GM12801 (cell line): Measurements from ENCODE around the gene RAP1B.

Experiments used
- TF ChIP-seq, protein P1 (sequence below): IDR thresholded peaks from one replicate; pipeline ENCODE4 v1.5.1; 2011; ENCODE audit warnings: control low read depth; ENCODE audit not compliant: insufficient read length; ENCODE audit errors: extremely low read depth

The RAP1B gene

GRCh38 chr12:68610370-68611093, at the start of gene RAP1B:
TSS of gene RAP1B (plus strand) at chr12:68610899. CDS start at chr12:68648725, 37,826 bp downstream.
- TF ChIP-seq, protein P1, sequence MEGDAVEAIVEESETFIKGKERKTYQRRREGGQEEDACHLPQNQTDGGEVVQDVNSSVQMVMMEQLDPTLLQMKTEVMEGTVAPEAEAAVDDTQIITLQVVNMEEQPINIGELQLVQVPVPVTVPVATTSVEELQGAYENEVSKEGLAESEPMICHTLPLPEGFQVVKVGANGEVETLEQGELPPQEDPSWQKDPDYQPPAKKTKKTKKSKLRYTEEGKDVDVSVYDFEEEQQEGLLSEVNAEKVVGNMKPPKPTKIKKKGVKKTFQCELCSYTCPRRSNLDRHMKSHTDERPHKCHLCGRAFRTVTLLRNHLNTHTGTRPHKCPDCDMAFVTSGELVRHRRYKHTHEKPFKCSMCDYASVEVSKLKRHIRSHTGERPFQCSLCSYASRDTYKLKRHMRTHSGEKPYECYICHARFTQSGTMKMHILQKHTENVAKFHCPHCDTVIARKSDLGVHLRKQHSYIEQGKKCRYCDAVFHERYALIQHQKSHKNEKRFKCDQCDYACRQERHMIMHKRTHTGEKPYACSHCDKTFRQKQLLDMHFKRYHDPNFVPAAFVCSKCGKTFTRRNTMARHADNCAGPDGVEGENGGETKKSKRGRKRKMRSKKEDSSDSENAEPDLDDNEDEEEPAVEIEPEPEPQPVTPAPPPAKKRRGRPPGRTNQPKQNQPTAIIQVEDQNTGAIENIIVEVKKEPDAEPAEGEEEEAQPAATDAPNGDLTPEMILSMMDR = no peak

- TF ChIP-seq, protein P1 = no peak
Measured at GRCh38 chr12:68561830-68562229, 48.9 kb upstream of the RAP1B start.

GRCh38 chr12:68564166-68564565, 46.5 kb upstream of the RAP1B start:
- TF ChIP-seq, protein P1 = no peak

GRCh38 chr12:68565391-68565903, 45.3 kb upstream of the RAP1B start:
- TF ChIP-seq, protein P1 = no peak

- TF ChIP-seq, protein P1 = no peak
Measured at GRCh38 chr12:68568922-68569569, 41.7 kb upstream of the RAP1B start.

GRCh38 chr12:68572661-68573060, 38.0 kb upstream of the RAP1B start:
- TF ChIP-seq, protein P1 = no peak

- TF ChIP-seq, protein P1 = no peak
Measured at GRCh38 chr12:68573406-68573805, 37.3 kb upstream of the RAP1B start.
